OCI-LY3 (cell line): Measurements from ENCODE around the gene RAB4B.
"Not testable (repeated sequence)": the region's sequence is repeated elsewhere in the genome, so short reads cannot be mapped to it uniquely, and the experiment has no call there.

Experiments used
- H2AFZ ChIP-seq: fragments of 200-600, 300-600 bp; shearing (Covaris generic); 2 replicates; pipeline ENCODE4 v1.6.0; 2014; ENCODE audit warnings: antibody characterized with exemption, low read depth, low read length
- H3K27ac ChIP-seq: fragments of 200-600, 300-600 bp; sonication (generic); 2 replicates; pipeline ENCODE4 v1.5.1; 2014; ENCODE audit warnings: mild to moderate bottlenecking, low read length, moderate library complexity, mixed read lengths
- H3K27me3 ChIP-seq: fragments of 200-600, 300-600 bp; sonication (generic); 2 replicates; pipeline ENCODE4 v1.6.1; 2014; ENCODE audit warnings: low read depth, low read length, mixed read lengths
- H3K36me3 ChIP-seq: fragments of 200-600, 300-600 bp; sonication (generic); replicated peaks from 2 replicates; pipeline ENCODE3; 2014; ENCODE audit warnings: low read depth, low read length, mixed read lengths
- H3K4me1 ChIP-seq: fragments of 300-600, 200-600 bp; sonication (generic); 2 replicates; pipeline ENCODE4 v1.6.1; 2014; ENCODE audit warnings: low read length, mixed read lengths
- H3K4me2 ChIP-seq: fragments of 200-600, 300-600 bp; sonication (generic); 2 replicates; pipeline ENCODE4 v1.6.1; 2014; ENCODE audit warnings: low read length, mixed read lengths
- H3K4me3 ChIP-seq: fragments of 300-600, 200-600 bp; sonication (generic); 2 replicates; pipeline ENCODE4 v1.5.1; 2014; ENCODE audit warnings: antibody characterized with exemption, mild to moderate bottlenecking, low read length, moderate library complexity
- H3K79me2 ChIP-seq: fragments of 300-600, 200-600 bp; shearing (Covaris generic); 2 replicates; pipeline ENCODE4 v1.6.1; 2014; ENCODE audit warnings: mild to moderate bottlenecking, low read length, mixed read lengths
- H3K9ac ChIP-seq: fragments of 300-600, 200-600 bp; shearing (Covaris generic); 2 replicates; pipeline ENCODE4 v1.6.0; 2014; ENCODE audit warnings: mild to moderate bottlenecking, low read length, moderate library complexity
- H3K9me3 ChIP-seq: fragments of 200-600, 300-600 bp; shearing (Covaris generic); 2 replicates; pipeline ENCODE4 v1.6.1; 2014; ENCODE audit warnings: low read length, mixed read lengths; ENCODE audit not compliant: insufficient read depth
- H4K20me1 ChIP-seq: fragments of 200-600, 300-600 bp; sonication (generic); 2 replicates; pipeline ENCODE4 v1.6.1; 2016; ENCODE audit warnings: low read length, mixed read lengths; ENCODE audit not compliant: insufficient read depth
- CTCF ChIP-seq: fragments of 200-600, 300-600 bp; sonication (generic); IDR thresholded peaks from 2 replicates; pipeline ENCODE4 v1.5.1; 2014; ENCODE audit warnings: antibody characterized with exemption, low read length, low read depth
- EZH2phosphoT487 ChIP-seq: fragments of 200-600 bp; shearing (Covaris generic); IDR thresholded peaks from 2 replicates; pipeline ENCODE4 v1.6.1; 2018; ENCODE audit warnings: antibody characterized with exemption, mixed run types, low read depth

Gene RAB4B

GRCh38 chr19:40824916-40825315 is 46.9 kb downstream of the RAB4B start:
- not testable (repeated sequence) for H3K36me3 ChIP-seq, H3K79me2 ChIP-seq, H3K4me2 ChIP-seq, H4K20me1 ChIP-seq, H3K27ac ChIP-seq, H3K9me3 ChIP-seq, H3K9ac ChIP-seq, H3K27me3 ChIP-seq, H3K4me3 ChIP-seq, H2AFZ ChIP-seq
- peaks cover 10% of the 10 kb centered on the region for H3K4me1 ChIP-seq

GRCh38 chr19:40825460-40826095 is 47.5 kb downstream of the RAB4B start:
- not testable (repeated sequence) for H3K79me2 ChIP-seq, H4K20me1 ChIP-seq, H3K27me3 ChIP-seq, H3K36me3 ChIP-seq, H3K4me3 ChIP-seq, H3K27ac ChIP-seq, H3K9me3 ChIP-seq, H3K4me2 ChIP-seq, H2AFZ ChIP-seq, H3K9ac ChIP-seq
- peaks cover 10% of the 10 kb centered on the region for H3K4me1 ChIP-seq

GRCh38 chr19:40826312-40826698 is 48.3 kb downstream of the RAB4B start:
- H3K9ac ChIP-seq, H3K4me2 ChIP-seq, H3K9me3 ChIP-seq, H3K79me2 ChIP-seq, H3K4me3 ChIP-seq, H4K20me1 ChIP-seq, H2AFZ ChIP-seq, H3K27ac ChIP-seq, H3K27me3 ChIP-seq, H3K36me3 ChIP-seq: not testable (repeated sequence)
- H3K4me1 ChIP-seq: peaks cover 10% of the 10 kb centered on the region

GRCh38 chr19:40826699-40827385 is 48.8 kb downstream of the RAB4B start:
- H3K4me2 ChIP-seq, H3K79me2 ChIP-seq, H3K27ac ChIP-seq, H3K36me3 ChIP-seq, H3K9ac ChIP-seq, H3K9me3 ChIP-seq, H2AFZ ChIP-seq, H3K27me3 ChIP-seq, H4K20me1 ChIP-seq, H3K4me3 ChIP-seq: not testable (repeated sequence)
- H3K4me1 ChIP-seq: peaks cover 10% of the 10 kb centered on the region

- H3K9ac ChIP-seq: no peak overlapping the region
- H4K20me1 ChIP-seq: no peaks in the 10 kb centered on the region
- no peak for TF ChIP-seq EZH2phosphoT487
- TF ChIP-seq CTCF: no peak
- H3K4me2 ChIP-seq: no peak overlapping the region
- H3K27me3 ChIP-seq: 0 out of 2 replicates have a peak, but pooled peaks cover 4% of the 10 kb centered on the region
- no peak overlapping the region for H3K4me3 ChIP-seq
- H3K4me1 ChIP-seq: peaks cover 7% of the 10 kb centered on the region
- H2AFZ ChIP-seq: no peak overlapping the region
- no peaks in the 10 kb centered on the region for H3K9me3 ChIP-seq
- no peak overlapping the region for H3K27ac ChIP-seq
- no peaks in the 10 kb centered on the region for H3K79me2 ChIP-seq
- H3K36me3 ChIP-seq: no peaks in the 10 kb centered on the region
Observed at GRCh38 chr19:40827386-40828247, 49.6 kb downstream of the RAB4B start.
